Heart left ventricle (tissue), 16 donors: ENCODE data around the gene CACNA1F. TPM values are rescaled to one million over a fixed set of nuclear protein-coding genes. Genes with fewer than 3 reads are reported as not detected.

ENCODE experiments used
- ATAC-seq, 4 donors: fragments of 200-7000 bp; cut with Tn5 transposase; one replicate each; pipeline ENCODE4 v1.9.1; 2020 to 2022; ENCODE audit warnings: moderate library complexity in 4 of 4, mild to moderate bottlenecking in 3 of 4, moderate number of reproducible peaks in 1 of 4
- DNase-seq, 5 donors: peaks; one replicate each; pipeline ENCODE4 v3.0.0-alpha.2; 2020
- H3K27ac ChIP-seq, 12 donors: fragments of 200-600 bp; sonication (generic) in 4 of 12; one replicate each; pipeline versions ENCODE4 v1.5.0 to v1.8.0; 2016 to 2022; ENCODE audit warnings: mild to moderate bottlenecking in 2 of 12
- H3K27me3 ChIP-seq, 9 donors: fragments of 200-600 bp; sonication (generic) in 2 of 9; one replicate each; pipeline versions ENCODE4 v1.5.1 to v1.8.0; 2016 to 2022; ENCODE audit warnings: mild to moderate bottlenecking in 3 of 9
- H3K36me3 ChIP-seq, 9 donors: fragments of 200-600 bp; sonication (generic) in 2 of 9; one replicate each; pipeline versions ENCODE4 v1.5.0 to v1.8.0; 2018 to 2022; ENCODE audit warnings: mild to moderate bottlenecking in 2 of 9
- H3K4me1 ChIP-seq, 12 donors: fragments of 200-600 bp; sonication (generic) in 4 of 12; one replicate each; pipeline versions ENCODE4 v1.5.0 to v1.8.0; 2016 to 2022; ENCODE audit warnings: mild to moderate bottlenecking in 3 of 12
- H3K4me3 ChIP-seq, 12 donors: fragments of 200-600 bp; sonication (generic) in 4 of 12; one replicate each; pipeline versions ENCODE4 v1.5.0 to v1.8.0; 2017 to 2022; ENCODE audit warnings: mild to moderate bottlenecking in 9 of 12, moderate library complexity in 4 of 12
- H3K9me3 ChIP-seq, 12 donors: fragments of 200-600 bp; sonication (generic) in 4 of 12; one replicate each; pipeline versions ENCODE4 v1.5.0 to v1.8.0; 2016 to 2022; ENCODE audit warnings: mild to moderate bottlenecking in 1 of 12
- CTCF ChIP-seq, 12 donors: fragments of 200-600 bp; sonication (generic) in 4 of 12; IDR thresholded peaks; one replicate each; pipeline versions ENCODE4 v1.5.0 to v1.8.0; 2018 to 2022; ENCODE audit warnings: antibody characterized with exemption in 12 of 12, mild to moderate bottlenecking in 5 of 12
- POLR2A ChIP-seq, 2 donors: fragments of 450-650 bp; IDR thresholded peaks; one replicate each; pipeline ENCODE4 v1.6.1; 2017; ENCODE audit warnings: antibody characterized with exemption in 2 of 2, mild to moderate bottlenecking in 2 of 2, moderate library complexity in 2 of 2
- WGBS, 4 donors: extraction: QIAGEN DNeasy Blood & Tissue Kit in 2 of 4; methylation state at CpG; one replicate each; pipeline versions ENCODE4 v1.1.5 to v1.1.7; 2013 to 2018; 5-methylcytosine and 5-hydroxymethylcytosine counted together
- intact Hi-C, 10 donors: fragments of 100-400 bp; cut with DNase I; formaldehyde crosslinking; loops; one replicate each; pipeline versions ENCODE4 v1.11.1 to v1.14.2; 2022
- polyA plus RNA-seq, 2 donors: library from polyadenylated mRNA; stranded (reverse); fragments of 200-250 nt; gene quantifications; one replicate each; pipeline ENCODE4 v1.2.3, GENCODE V29; 2013
- total RNA-seq, 9 donors: library from RNA; depleted of rRNA in 2 of 9; stranded (reverse); fragments of >200 nt in 2 of 9; fragmentation: NEBNext Ultra II Directional in 3 of 9; extraction: Animal tissue kit (Norgen Biotek cat#: 25700) in 3 of 9; gene quantifications; one replicate each; pipeline versions ENCODE4 v1.1.0 to v1.2.4, GENCODE V29; 2016 to 2023
- donor health status: ischemic (EF 13 %, LVEDD 7.1; RV severe dilation, severe dysfunction).
- donor health status: healthy with polysubstance abuse.
- donor health status: DM: no; HTN: yes; CAD: no.
- donor health status: DM: no; HTN: no; CAD: no.
- donor health status: ischemic (EF 25% LVEDD 6.9; RV normal size, moderate dysfunction).
- donor health status: ischemic (EF 25% LVEDD 5.7; RV mildly dilated, moderate dysfunction).
- donor health status: healthy.
- donor health status: DM: yes; HTN: yes; CAD: no.
- donor health status: ischemic (EF 35%, LVEDD 5.7; RV mildly dilated, moderate dysfunction).
- donor health status: nonischemic (EF 11% LVEDD 7.7; RV severe dilation, severe dysfunction).
- donor health status: DM: yes; HTN: yes; CAD: no.
- donor health status: PGD.
- donor health status: ischemic (EF 29% LVEDD 5.4; RV normal size, mild dysfunction).
- donor health status: nonischemic (EF 23%, LVEDD 6.1; RV moderate dilation, normal function).

CACNA1F gene
- total and polyA plus RNA-seq, 11 donors, result 0.04 to 0.37 (median 0.07) TPM; not detected in 3

- DNase-seq, result peak; percentile 79 to 91 (median 85)
- TF ChIP-seq CTCF (IDR thresholded peaks at IDR 0.05) (peak in 1 of 12 donors; percentile 5), POLR2A (IDR thresholded peaks at IDR 0.05) (peak in 1 of 2 donors; percentile 73)
- 3 to 48% (median 22%) methylated on average over 35 of the region's 35 CpGs for WGBS, 4 donors
- Histone ChIP-seq H3K4me3 (peak overlapping the region in 11 of 12 donors; percentile 24 to 59 (median 47)), H3K27me3 (no peaks in the 10 kb centered on the region), H3K36me3 (no peaks in the 10 kb centered on the region), H3K27ac (peak overlapping the region; percentile 90 to 99 (median 93)), H3K4me1 (peaks cover 0 to 23% (median 4%) of the 10 kb centered on the region in 12 donors), H3K9me3 (peaks cover 0 to 4% (median 0%) of the 10 kb centered on the region in 12 donors)
- peak; percentile 67 to 80 (median 76) for ATAC-seq
- intact Hi-C loops, result loop anchor here in 2 of 10 donors (2.0 to 5.0 kb wide), 2 partner anchors 20 to 125 kb away; partner anchors contain the start of genes PRICKLE3 (in 1 of the 2) and TFE3 (in 1 of the 2)
Observed at GRCh38 chrX:49166914-49167739, 66.0 kb downstream of the CACNA1F start.

GRCh38 chrX:49165901-49166881, 66.9 kb downstream of the CACNA1F start:
- Histone ChIP-seq H3K4me1 (peaks cover 0 to 23% (median 4%) of the 10 kb centered on the region in 12 donors), H3K4me3 (peak overlapping the region in 11 of 12 donors; percentile 24 to 59 (median 47)), H3K36me3 (no peaks in the 10 kb centered on the region), H3K27me3 (no peaks in the 10 kb centered on the region), H3K27ac (peak overlapping the region; percentile 90 to 99 (median 93)), H3K9me3 (peaks cover 0 to 4% (median 0%) of the 10 kb centered on the region in 12 donors)
- WGBS, 4 donors, result 7 to 46% (median 26%) methylated on average over 49 to 61 of the region's 61 CpGs
- ATAC-seq (peak; percentile 44 to 64 (median 52)), DNase-seq (peak; percentile 83 to 89 (median 87))
- TF ChIP-seq CTCF (IDR thresholded peaks at IDR 0.05) (peak in 9 of 12 donors; percentile 7 to 52 (median 37)), POLR2A (IDR thresholded peaks at IDR 0.05) (peak in 1 of 2 donors; percentile 34)
- intact Hi-C loops, result loop anchor here in 2 of 10 donors (2.0 to 5.0 kb wide), 2 partner anchors 21 to 124 kb away; partner anchors contain the start of genes PRICKLE3 (in 1 of the 2) and TFE3 (in 1 of the 2)

- Histone ChIP-seq H3K27me3 (no peaks in the 10 kb centered on the region), H3K36me3 (no peaks in the 10 kb centered on the region), H3K27ac (peak overlapping the region; percentile 16 to 99 (median 91)), H3K4me1 (peaks cover 0 to 23% (median 4%) of the 10 kb centered on the region in 12 donors), H3K9me3 (no peaks in the 10 kb centered on the region), H3K4me3 (no peak overlapping the region)
- DNase-seq (no peak), ATAC-seq (no peak)
- intact Hi-C loops, result loop anchor here in 1 of 10 donors (5.0 kb wide), 1 partner anchor 122 kb away; the partner anchor contains the start of gene TFE3
- TF ChIP-seq CTCF (IDR thresholded peaks at IDR 0.05) (no peak), POLR2A (IDR thresholded peaks at IDR 0.05) (no peak)
- whole genome bisulfite sequencing, 4 donors, result 76 to 91% (median 88%) methylated on average over 20 to 31 of the region's 31 CpGs
Observed at GRCh38 chrX:49164589-49165360, 68.4 kb downstream of the CACNA1F start.
